Mucosa of descending colon (tissue), 3 donors: ENCODE data around the gene ARHGAP26. TPM values are rescaled to one million over a fixed set of nuclear protein-coding genes. Genes with fewer than 3 reads are reported as not detected.
A peak's percentile ranks its signal among the peaks of the same experiment; 100 is the strongest.

Experiments used
- ATAC-seq: fragments of 200-7000 bp; cut with Tn5 transposase; one replicate; pipeline ENCODE4 v1.9.1; 2020; ENCODE audit warnings: mild to moderate bottlenecking, moderate library complexity
- DNase-seq, 3 donors: peaks; one replicate each; pipeline ENCODE4 v3.0.0-alpha.2; 2020
- H3K36me3 ChIP-seq: fragments of 200-600 bp; one replicate; pipeline ENCODE4 v1.8.0; 2021; ENCODE audit warnings: low read depth, mild to moderate bottlenecking
- H3K4me1 ChIP-seq: fragments of 200-600 bp; one replicate; pipeline ENCODE4 v1.8.0; 2021; ENCODE audit warnings: low read depth, mild to moderate bottlenecking
- H3K4me3 ChIP-seq: fragments of 200-600 bp; one replicate; pipeline ENCODE4 v1.8.0; 2021; ENCODE audit warnings: mild to moderate bottlenecking
- H3K9me3 ChIP-seq: fragments of 200-600 bp; one replicate; pipeline ENCODE4 v1.8.0; 2021; ENCODE audit warnings: mild to moderate bottlenecking
- intact Hi-C, 2 donors: fragments of 100-400 bp; cut with DNase I in 1 of 2; cut with micrococcal nuclease in 1 of 2; formaldehyde crosslinking; loops; one replicate each; pipeline versions ENCODE4 v1.11.0 to v1.11.1; 2022; cut with DNase I, micrococcal nuclease
- total RNA-seq, 3 donors: library from RNA; stranded (reverse); fragmentation: NEBNext Ultra II Directional in 2 of 3; extraction: Animal tissue kit (Norgen Biotek cat#: 25700) in 2 of 3; gene quantifications; one replicate each; pipeline versions ENCODE4 v1.2.1 to v1.2.4, GENCODE V29; 2021 to 2023
- TF ChIP-seq, protein P1 (sequence below): fragments of 200-600 bp; IDR thresholded peaks from one replicate; pipeline ENCODE4 v1.8.0; 2022; ENCODE audit warnings: antibody characterized with exemption, mild to moderate bottlenecking
- donor health status: DM: no; HTN: no; CAD: no; lungs with moderate emphysema.
- donor health status: DM: no; HTN: no; CAD: no.
- donor health status: DM: no; HTN: yes; CAD: no.

ARHGAP26 gene
- total RNA-seq, 3 donors from 2014 or later: 52.9 to 96.0 (median 67.8) TPM

GRCh38 chr5:143063175-143063970 is 293.2 kb downstream of the ARHGAP26 start:
- TF ChIP-seq, protein P1, sequence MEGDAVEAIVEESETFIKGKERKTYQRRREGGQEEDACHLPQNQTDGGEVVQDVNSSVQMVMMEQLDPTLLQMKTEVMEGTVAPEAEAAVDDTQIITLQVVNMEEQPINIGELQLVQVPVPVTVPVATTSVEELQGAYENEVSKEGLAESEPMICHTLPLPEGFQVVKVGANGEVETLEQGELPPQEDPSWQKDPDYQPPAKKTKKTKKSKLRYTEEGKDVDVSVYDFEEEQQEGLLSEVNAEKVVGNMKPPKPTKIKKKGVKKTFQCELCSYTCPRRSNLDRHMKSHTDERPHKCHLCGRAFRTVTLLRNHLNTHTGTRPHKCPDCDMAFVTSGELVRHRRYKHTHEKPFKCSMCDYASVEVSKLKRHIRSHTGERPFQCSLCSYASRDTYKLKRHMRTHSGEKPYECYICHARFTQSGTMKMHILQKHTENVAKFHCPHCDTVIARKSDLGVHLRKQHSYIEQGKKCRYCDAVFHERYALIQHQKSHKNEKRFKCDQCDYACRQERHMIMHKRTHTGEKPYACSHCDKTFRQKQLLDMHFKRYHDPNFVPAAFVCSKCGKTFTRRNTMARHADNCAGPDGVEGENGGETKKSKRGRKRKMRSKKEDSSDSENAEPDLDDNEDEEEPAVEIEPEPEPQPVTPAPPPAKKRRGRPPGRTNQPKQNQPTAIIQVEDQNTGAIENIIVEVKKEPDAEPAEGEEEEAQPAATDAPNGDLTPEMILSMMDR: no peak
- intact Hi-C loops: no loop called here
- peak in 2 of 3 donors; percentile 35 to 36 for DNase-seq
- peak; percentile 25 for ATAC-seq
- H3K4me1 ChIP-seq: no peaks in the 10 kb centered on the region
- no peaks in the 10 kb centered on the region for H3K9me3 ChIP-seq
- H3K36me3 ChIP-seq: no peaks in the 10 kb centered on the region
- H3K4me3 ChIP-seq: no peak overlapping the region

- H3K9me3 ChIP-seq: no peaks in the 10 kb centered on the region
- no peaks in the 10 kb centered on the region for H3K4me1 ChIP-seq
- no peaks in the 10 kb centered on the region for H3K36me3 ChIP-seq
- H3K4me3 ChIP-seq: no peak overlapping the region
- ATAC-seq (no peak), DNase-seq (no peak)
- intact Hi-C loops: no loop called here
- TF ChIP-seq, protein P1: no peak
Observed at GRCh38 chr5:143064218-143064641, 294.1 kb downstream of the ARHGAP26 start.

DNA sequence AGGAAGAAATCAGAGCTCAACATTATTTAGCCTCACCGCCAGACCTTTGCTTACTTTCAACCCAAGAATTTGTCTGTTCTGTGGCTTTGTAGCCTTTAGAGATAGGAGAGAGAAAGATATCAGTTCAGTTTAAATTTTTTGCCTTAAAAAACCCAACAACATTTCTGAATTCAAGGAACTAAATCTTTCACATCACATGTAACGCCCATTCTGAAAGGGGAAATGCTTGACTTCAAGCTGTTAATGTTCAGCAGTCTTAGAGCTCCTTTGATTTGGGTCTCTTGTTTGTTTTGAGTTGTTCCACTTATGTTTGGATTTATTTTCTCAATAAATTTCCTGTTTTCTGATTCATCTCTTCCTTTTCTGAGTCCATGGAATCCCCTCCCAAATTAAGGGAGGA is 294.5 kb downstream of the ARHGAP26 start:
- DNase-seq: no peak
- Histone ChIP-seq H3K4me1 (no peaks in the 10 kb centered on the region), H3K4me3 (no peak overlapping the region), H3K9me3 (no peaks in the 10 kb centered on the region), H3K36me3 (no peaks in the 10 kb centered on the region)
- TF ChIP-seq, protein P1: no peak
- intact Hi-C loops: no loop called here
- no peak for ATAC-seq

GRCh38 chr5:143065185-143065965 is 295.2 kb downstream of the ARHGAP26 start:
- ATAC-seq (peak; percentile 29), DNase-seq (no peak)
- no peaks in the 10 kb centered on the region for H3K4me1 ChIP-seq
- no peaks in the 10 kb centered on the region for H3K9me3 ChIP-seq
- H3K4me3 ChIP-seq: no peak overlapping the region
- TF ChIP-seq, protein P1: no peak
- no peaks in the 10 kb centered on the region for H3K36me3 ChIP-seq
- intact Hi-C loops: no loop called here

DNA sequence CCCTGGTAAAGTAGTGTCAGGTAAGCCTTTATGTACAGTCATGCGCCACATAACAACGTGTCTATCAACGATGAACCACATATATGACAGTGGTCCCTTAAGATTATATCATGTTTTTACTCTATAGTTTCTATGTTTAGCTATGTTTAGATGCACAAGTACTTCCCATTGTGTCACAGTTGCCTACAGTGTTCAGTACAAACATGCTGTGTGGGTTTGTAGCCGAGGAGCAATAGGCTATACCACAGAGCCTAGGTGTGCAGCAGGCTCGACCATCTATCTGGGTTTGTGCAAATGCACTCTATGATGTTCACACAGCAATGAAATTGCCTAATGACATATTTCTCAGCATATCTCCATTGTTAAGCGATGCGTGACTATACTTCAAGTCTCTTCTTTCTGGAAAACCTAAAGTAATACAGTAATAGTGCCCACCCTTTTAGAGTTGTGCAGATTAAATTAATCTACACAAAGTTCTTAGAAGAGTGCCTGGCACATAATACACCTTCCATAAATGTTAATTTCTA is 295.9 kb downstream of the ARHGAP26 start:
- H3K36me3 ChIP-seq: no peaks in the 10 kb centered on the region
- H3K4me1 ChIP-seq: no peaks in the 10 kb centered on the region
- H3K9me3 ChIP-seq: no peaks in the 10 kb centered on the region
- DNase-seq (no peak), ATAC-seq (no peak)
- intact Hi-C loops: no loop called here
- TF ChIP-seq, protein P1: no peak
- H3K4me3 ChIP-seq: no peak overlapping the region
